K562 (cell line): ENCODE results near the gene LEAP2. TPM values are rescaled to one million over a fixed set of nuclear protein-coding genes. Genes with fewer than 3 reads are reported as not detected.
"Not testable (repeated sequence)": the region's sequence is repeated elsewhere in the genome, so short reads cannot be mapped to it uniquely, and the experiment has no call there.

ENCODE experiments used
- ATAC-seq: fragments of 200-7000 bp; cut with Tn5 transposase; 3 replicates; pipeline ENCODE4 v1.9.1; 2020; ENCODE audit warnings: moderate library complexity
- BruUV-seq: library from RNA; stranded (reverse); fragments of 400-500 nt; replicated peaks from 2 replicates; lab custom pipeline; 2021; lab: Mats Ljungman, UMichigan
- CTCF ChIA-PET: fragments of 300-600 bp; formaldehyde crosslinking; extraction: SDS; loops from one replicate; lab custom pipeline; 2021; ENCODE audit warnings: low intra/inter-chr PET ratio; lab: Yijun Ruan, JAX
- POLR2A ChIA-PET: fragments of 300-600, 350-650 bp; sonication (Branson Sonifier 250); formaldehyde crosslinking; extraction: SDS; loops from one replicate; lab custom pipeline; 2021; ENCODE audit warnings: antibody characterized with exemption, inconsistent platforms; lab: Yijun Ruan, JAX
- DNase-seq, 4 experiments: peaks; one replicate each; pipeline versions ENCODE4 v3.0.0 to v3.0.0-alpha.2; 2011 to 2018; ENCODE audit warnings: low spot score in 3 of 4, mixed read lengths in 3 of 4; ENCODE audit errors: extremely low read depth in 1 of 4
- FAIRE-seq: peaks from 2 replicates; lab custom pipeline; 2011; peaks lifted over from hg19 to GRCh38; lab: Jason Lieb, UNC
- H2AFZ ChIP-seq: 2 replicates; pipeline ENCODE4 v1.6.0; 2011; ENCODE audit warnings: low read depth, low read length, control low read depth, inconsistent platforms
- H3K27ac ChIP-seq: fragments of 200-600 bp; 3 replicates; pipeline ENCODE4 v1.8.0; 2011; ENCODE audit warnings: low read depth, mild to moderate bottlenecking, control low read depth, inconsistent platforms, low read length, moderate library complexity, mixed read lengths; ENCODE audit errors: extremely low read depth
- H3K27me3 ChIP-seq, 2 experiments: fragments of 300-600 bp in 1 of 2; 2 replicates in 1 of 2; 3 replicates in 1 of 2; pipeline versions ENCODE4 v1.6.0 to v1.8.0; 2011; ENCODE audit warnings: inconsistent platforms in 2 of 2, low read length in 2 of 2, mild to moderate bottlenecking in 1 of 2, mixed read lengths in 1 of 2, moderate library complexity in 1 of 2; ENCODE audit not compliant: control insufficient read depth in 2 of 2, insufficient read depth in 2 of 2
- H3K36me3 ChIP-seq: fragments of 300-600 bp; 3 replicates; pipeline ENCODE4 v1.8.0; 2011; ENCODE audit warnings: mild to moderate bottlenecking, low read length, inconsistent platforms; ENCODE audit not compliant: control insufficient read depth, insufficient read depth
- H3K4me1 ChIP-seq, 2 experiments: fragments of 200-600 bp in 1 of 2; replicated peaks in 1 of 2; 2 replicates in 1 of 2; 3 replicates in 1 of 2; pipeline versions ENCODE4 v1.5.1 to v1.8.0; 2011; ENCODE audit warnings: inconsistent platforms in 2 of 2, low read length in 2 of 2, mild to moderate bottlenecking in 1 of 2, mixed read lengths in 1 of 2, moderate library complexity in 1 of 2; ENCODE audit not compliant: control insufficient read depth in 2 of 2, insufficient read depth in 2 of 2
- H3K4me2 ChIP-seq: 2 replicates; pipeline ENCODE4 v1.6.1; 2011; ENCODE audit warnings: low read length, control low read depth, inconsistent platforms, mixed read lengths; ENCODE audit not compliant: insufficient read depth
- H3K4me3 ChIP-seq: fragments of 200-600 bp; sonication (generic), shearing (Covaris generic); 2 replicates; pipeline ENCODE4 v1.5.1; 2016; ENCODE audit warnings: control low read depth, inconsistent platforms
- H3K79me2 ChIP-seq: fragments of 200-600 bp; 3 replicates; pipeline ENCODE4 v1.8.0; 2011; ENCODE audit warnings: low read length, inconsistent platforms; ENCODE audit not compliant: control insufficient read depth, insufficient read depth
- H3K9ac ChIP-seq, 2 experiments: 2 replicates each; pipeline versions ENCODE4 v1.6.0 to v1.6.1; 2011; ENCODE audit warnings: low read depth in 2 of 2, low read length in 2 of 2, control low read depth in 1 of 2, inconsistent platforms in 1 of 2, mild to moderate bottlenecking in 1 of 2, mixed read lengths in 1 of 2; ENCODE audit not compliant: insufficient read depth in 1 of 2
- H3K9me1 ChIP-seq: one replicate; pipeline ENCODE4 v1.6.0; 2011; ENCODE audit warnings: inconsistent platforms, mild to moderate bottlenecking, low read length, moderate library complexity; ENCODE audit not compliant: control insufficient read depth, insufficient read depth
- H3K9me3 ChIP-seq: replicated peaks from 2 replicates; pipeline ENCODE4 v1.5.1; 2011; ENCODE audit warnings: low read depth, low read length, inconsistent platforms; ENCODE audit not compliant: control insufficient read depth, insufficient read depth
- H4K20me1 ChIP-seq: replicated peaks from 2 replicates; pipeline ENCODE4 v1.6.1; 2011; ENCODE audit warnings: low read length, inconsistent platforms, mixed read lengths; ENCODE audit not compliant: control insufficient read depth, insufficient read depth
- BCL6 ChIP-seq: fragments of 250-450 bp; sonication (Bioruptor Pico); IDR thresholded peaks from 2 replicates; pipeline ENCODE4 v1.4.0; 2020
- EGR1 ChIP-seq: fragments of 450-650 bp; conservative IDR thresholded peaks from 2 replicates; pipeline ENCODE4 v1.6.1; 2017; ENCODE audit warnings: mild to moderate bottlenecking
- KDM1A ChIP-seq, 2 experiments: fragments of 450-650 bp; IDR thresholded peaks; 2 replicates each; pipeline ENCODE4 v1.6.1; 2016; ENCODE audit warnings: mild to moderate bottlenecking in 2 of 2
- POLR2AphosphoS5 ChIP-seq: IDR thresholded peaks from 2 replicates; pipeline ENCODE4 v1.6.1; 2011; ENCODE audit warnings: mild to moderate bottlenecking, low read depth, low read length, moderate library complexity; ENCODE audit not compliant: control insufficient read depth, insufficient read depth
- POU5F1 ChIP-seq: fragments of 150-350 bp; IDR thresholded peaks from 2 replicates; pipeline ENCODE4 v1.6.1; 2014; ENCODE audit warnings: borderline replicate concordance, low read length, low read depth, mild to moderate bottlenecking; ENCODE audit not compliant: partially characterized antibody
- TCF7L2 ChIP-seq: fragments of 150-350 bp; IDR thresholded peaks from 2 replicates; pipeline ENCODE4 v1.6.1; 2016; ENCODE audit warnings: low read depth, mild to moderate bottlenecking, low read length, moderate library complexity
- WGBS: fragments of 100-300 bp; shearing (Covaris generic); methylation state at CpG from one replicate; pipeline ENCODE4 v1.1.6; 2016; ENCODE audit warnings: low coverage, mixed read lengths; ENCODE audit not compliant: insufficient coverage; ENCODE audit errors: missing lambda C conversion rate; 5-methylcytosine and 5-hydroxymethylcytosine counted together
- in situ Hi-C: fragments of 300-500 bp; cut with MboI; formaldehyde crosslinking; loops from 4 replicates; pipeline ENCODE4 v1.15.0; 2018; ENCODE audit warnings: inconsistent platforms, mixed read lengths
- intact Hi-C: fragments of 100-400 bp; cut with micrococcal nuclease; formaldehyde crosslinking; loops from 2 replicates; pipeline ENCODE4 v1.14.2; 2022
- polyA plus RNA-seq, 8 experiments: library from polyadenylated mRNA; depleted of rRNA in 4 of 8; stranded (reverse) in 5 of 8; unstranded in 3 of 8; fragments of >200 nt; fragmentation: Nextera tagmentation in 2 of 8; fragmentation: Illumina TruSeq in 1 of 8; extraction: Ambion mirVana in 2 of 8; extraction: Trizol in 1 of 8; gene quantifications; 2 replicates each; pipeline versions ENCODE4 v1.2.1 to v1.2.3, GENCODE V29; 2011 to 2014; ENCODE audit warnings: inconsistent platforms in 1 of 8, missing spikeins in 1 of 8
- total RNA-seq, 7 experiments: library from RNA; depleted of rRNA in 6 of 7; stranded (reverse); fragments of >200 nt in 6 of 7; fragmentation: Illumina TruSeq in 2 of 7; extraction: Trizol in 2 of 7; gene quantifications; 2 replicates each; pipeline versions ENCODE4 v1.2.1 to v1.2.3, GENCODE V29; 2011 to 2021; ENCODE audit warnings: low replicate concordance in 1 of 7
- TF ChIP-seq, protein P1 (sequence below): fragments of 250-450 bp; sonication (Bioruptor Pico); IDR thresholded peaks from 2 replicates; pipeline ENCODE4 v1.4.0; 2020; ENCODE audit warnings: mild to moderate bottlenecking, moderate library complexity

LEAP2 gene
- total and polyA plus RNA-seq, 9 of the 15 experiments (the other 6 are each of a cell fraction or from before 2014, with no cell fraction given) = 1.1 to 5.6 (median 2.5) TPM

DNA sequence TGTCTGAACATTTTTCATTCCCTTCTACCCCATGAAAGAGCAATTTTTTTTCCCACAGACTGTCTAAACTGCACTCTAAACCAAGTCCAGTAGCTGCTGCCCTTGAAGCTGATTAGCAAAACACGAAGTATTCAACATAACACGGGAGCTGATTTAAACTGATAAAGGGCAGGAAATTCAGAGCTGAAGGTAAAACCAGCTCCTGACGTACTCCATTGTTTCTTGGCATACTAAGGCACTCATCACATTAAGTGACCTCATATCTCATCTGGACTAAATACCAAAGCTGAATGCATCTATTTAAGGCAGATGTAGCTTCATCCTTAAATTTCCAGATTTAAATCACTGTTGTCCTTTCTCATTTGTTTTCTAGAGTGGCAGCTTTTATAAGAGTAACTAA, 19.2 kb upstream of the LEAP2 start:
- no TSS peak for BruUV-seq
- POLR2A ChIA-PET = interaction anchor here (0.6 to 3.0 kb wide), 8 partner anchors 10 to 359 kb away, joined by 3 to 17 read pairs (median 4); partner anchors contain the start of genes GDF9 and UQCRQ
- no peak overlapping the region for H3K4me2 ChIP-seq
- no peak overlapping the region for H3K27ac ChIP-seq
- no peak overlapping the region for H3K4me3 ChIP-seq
- H3K9me1 ChIP-seq = no peaks in the 10 kb centered on the region
- no peak for DNase-seq
- WGBS = 5% methylated on average over 3 of the region's 3 CpGs
- H3K79me2 ChIP-seq = no peaks in the 10 kb centered on the region
- no peaks in the 10 kb centered on the region for H3K9me3 ChIP-seq
- TF ChIP-seq BCL6 (CRISPR knock-in tag) = no peak
- TF ChIP-seq EGR1 = no peak
- no peak for TF ChIP-seq TCF7L2
- no peak for TF ChIP-seq POLR2AphosphoS5
- no peak for TF ChIP-seq POU5F1
- TF ChIP-seq, protein P1, sequence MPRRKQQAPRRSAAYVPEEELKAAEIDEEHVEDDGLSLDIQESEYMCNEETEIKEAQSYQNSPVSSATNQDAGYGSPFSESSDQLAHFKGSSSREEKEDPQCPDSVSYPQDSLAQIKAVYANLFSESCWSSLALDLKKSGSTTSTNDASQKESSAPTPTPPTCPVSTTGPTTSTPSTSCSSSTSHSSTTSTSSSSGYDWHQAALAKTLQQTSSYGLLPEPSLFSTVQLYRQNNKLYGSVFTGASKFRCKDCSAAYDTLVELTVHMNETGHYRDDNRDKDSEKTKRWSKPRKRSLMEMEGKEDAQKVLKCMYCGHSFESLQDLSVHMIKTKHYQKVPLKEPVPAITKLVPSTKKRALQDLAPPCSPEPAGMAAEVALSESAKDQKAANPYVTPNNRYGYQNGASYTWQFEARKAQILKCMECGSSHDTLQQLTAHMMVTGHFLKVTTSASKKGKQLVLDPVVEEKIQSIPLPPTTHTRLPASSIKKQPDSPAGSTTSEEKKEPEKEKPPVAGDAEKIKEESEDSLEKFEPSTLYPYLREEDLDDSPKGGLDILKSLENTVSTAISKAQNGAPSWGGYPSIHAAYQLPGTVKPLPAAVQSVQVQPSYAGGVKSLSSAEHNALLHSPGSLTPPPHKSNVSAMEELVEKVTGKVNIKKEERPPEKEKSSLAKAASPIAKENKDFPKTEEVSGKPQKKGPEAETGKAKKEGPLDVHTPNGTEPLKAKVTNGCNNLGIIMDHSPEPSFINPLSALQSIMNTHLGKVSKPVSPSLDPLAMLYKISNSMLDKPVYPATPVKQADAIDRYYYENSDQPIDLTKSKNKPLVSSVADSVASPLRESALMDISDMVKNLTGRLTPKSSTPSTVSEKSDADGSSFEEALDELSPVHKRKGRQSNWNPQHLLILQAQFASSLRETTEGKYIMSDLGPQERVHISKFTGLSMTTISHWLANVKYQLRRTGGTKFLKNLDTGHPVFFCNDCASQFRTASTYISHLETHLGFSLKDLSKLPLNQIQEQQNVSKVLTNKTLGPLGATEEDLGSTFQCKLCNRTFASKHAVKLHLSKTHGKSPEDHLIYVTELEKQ = no peak
- TF ChIP-seq KDM1A (IDR thresholded peaks at IDR 0.05) = 0 out of 4 replicates have a peak, but pooled peaks of 1 of the 2 experiments have one; percentile 14
- intact Hi-C loops = no loop called here
- H3K36me3 ChIP-seq = no peaks in the 10 kb centered on the region
- no peak for ATAC-seq
- peaks cover 2 to 10% of the 10 kb centered on the region in 2 experiments; a peak in 3 of 5 replicates for H3K4me1 ChIP-seq
- no peaks in the 10 kb centered on the region for H4K20me1 ChIP-seq
- FAIRE-seq = peak; percentile 58
- in situ Hi-C loops = no loop called here
- no peaks in the 10 kb centered on the region for H3K27me3 ChIP-seq
- H3K9ac ChIP-seq = no peak overlapping the region
- CTCF ChIA-PET = no interaction called here
- no peak overlapping the region for H2AFZ ChIP-seq

DNA sequence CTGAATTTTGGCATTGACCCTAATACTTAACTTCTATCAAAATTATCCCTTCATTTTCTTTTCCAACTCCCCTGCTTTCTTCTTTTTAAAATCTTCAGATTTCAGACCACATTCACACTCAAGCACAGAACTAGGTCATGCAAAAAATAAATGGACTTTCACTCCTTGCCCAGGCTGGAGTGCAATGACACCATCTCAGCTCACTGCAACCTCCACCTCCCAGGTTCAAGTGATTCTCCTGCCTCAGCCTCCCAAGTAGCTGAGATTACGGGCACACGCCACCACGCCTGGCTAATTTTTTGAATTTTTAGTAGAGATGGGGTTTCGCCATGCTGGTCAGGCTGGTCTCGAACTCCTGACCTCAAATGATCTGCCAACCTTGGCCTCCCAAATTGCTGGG, 18.5 kb upstream of the LEAP2 start:
- BruUV-seq, H2AFZ ChIP-seq, H3K4me2 ChIP-seq, H3K4me3 ChIP-seq, H3K27me3 ChIP-seq, H3K27ac ChIP-seq, H3K79me2 ChIP-seq, in situ Hi-C loops, H3K9me1 ChIP-seq, H3K36me3 ChIP-seq, H3K4me1 ChIP-seq, H4K20me1 ChIP-seq, DNase-seq, CTCF ChIA-PET, H3K9ac ChIP-seq, H3K9me3 ChIP-seq, intact Hi-C loops, FAIRE-seq, ATAC-seq: not testable (repeated sequence)
- POLR2A ChIA-PET = interaction anchor here (0.5 to 3.0 kb wide), 8 partner anchors 11 to 1106 kb away, joined by 3 to 17 read pairs (median 4); partner anchors contain the start of genes GDF9 and UQCRQ
- WGBS = 73% methylated on average over 5 of the region's 5 CpGs
